Astrocyte (in vitro differentiated cells and primary cell): Measurements from ENCODE around the gene ZYG11B.

Experiments
- CTCF ChIP-seq: IDR thresholded peaks from 2 replicates; pipeline ENCODE4 v1.5.1; 2011; ENCODE audit warnings: low read depth, mild to moderate bottlenecking, inconsistent platforms, low read length, moderate library complexity; ENCODE audit not compliant: insufficient read depth
- EZH2 ChIP-seq: IDR thresholded peaks from 2 replicates; pipeline ENCODE4 v1.6.1; 2012; ENCODE audit warnings: mild to moderate bottlenecking, low read length, inconsistent platforms; ENCODE audit not compliant: insufficient read depth

GRCh38 chr1:52691821-52692220 lies 34.4 kb upstream of the ZYG11B start:
- TF ChIP-seq CTCF (no peak), EZH2 (no peak)
